ENCODE results near the gene EIF4G1. TPM values are rescaled to one million over a fixed set of nuclear protein-coding genes. Genes with fewer than 3 reads are reported as not detected.
A peak's percentile ranks its signal among the peaks of the same experiment; 100 is the strongest.

EIF4G1 gene
- total and polyA plus RNA-seq, 7 donors, result 395 to 787 (median 628) TPM

- peak overlapping the region; percentile 80 for H3K4me3 ChIP-seq
- no peak for ATAC-seq
Observed at GRCh38 chr3:184316792-184317191, 2.4 kb downstream of the EIF4G1 start.

GRCh38 chr3:184317201-184317600 lies 2.8 kb downstream of the EIF4G1 start:
- Histone ChIP-seq H3K27me3 (ENCODE audit: insufficient read depth in 3 of 3, low read length in 2 of 3) (no peaks in the 10 kb centered on the region), H3K36me3 (ENCODE audit: insufficient read depth in 1 of 2, low read depth in 1 of 2) (peaks cover 11 to 49% of the 10 kb centered on the region in 2 donors), H3K27ac (peak overlapping the region; percentile 96), H3K4me3 (peak overlapping the region; percentile 80), H3K4me1 (peaks cover 57% of the 10 kb centered on the region), H3K9me3 (no peaks in the 10 kb centered on the region)
- TF ChIP-seq, protein P1, sequence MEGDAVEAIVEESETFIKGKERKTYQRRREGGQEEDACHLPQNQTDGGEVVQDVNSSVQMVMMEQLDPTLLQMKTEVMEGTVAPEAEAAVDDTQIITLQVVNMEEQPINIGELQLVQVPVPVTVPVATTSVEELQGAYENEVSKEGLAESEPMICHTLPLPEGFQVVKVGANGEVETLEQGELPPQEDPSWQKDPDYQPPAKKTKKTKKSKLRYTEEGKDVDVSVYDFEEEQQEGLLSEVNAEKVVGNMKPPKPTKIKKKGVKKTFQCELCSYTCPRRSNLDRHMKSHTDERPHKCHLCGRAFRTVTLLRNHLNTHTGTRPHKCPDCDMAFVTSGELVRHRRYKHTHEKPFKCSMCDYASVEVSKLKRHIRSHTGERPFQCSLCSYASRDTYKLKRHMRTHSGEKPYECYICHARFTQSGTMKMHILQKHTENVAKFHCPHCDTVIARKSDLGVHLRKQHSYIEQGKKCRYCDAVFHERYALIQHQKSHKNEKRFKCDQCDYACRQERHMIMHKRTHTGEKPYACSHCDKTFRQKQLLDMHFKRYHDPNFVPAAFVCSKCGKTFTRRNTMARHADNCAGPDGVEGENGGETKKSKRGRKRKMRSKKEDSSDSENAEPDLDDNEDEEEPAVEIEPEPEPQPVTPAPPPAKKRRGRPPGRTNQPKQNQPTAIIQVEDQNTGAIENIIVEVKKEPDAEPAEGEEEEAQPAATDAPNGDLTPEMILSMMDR (IDR thresholded peaks at IDR 0.05), result no peak
- DNase-seq, result peak in 1 of 2 donors; percentile 36
- intact Hi-C loops (cut with DNase I), result loop anchor here in 1 of 2 donors (5.0 kb wide), 1 partner anchor 140 kb away; no protein-coding TSS in a partner anchor
- WGBS, 3 donors, result 53 to 65% (median 56%) methylated on average over 5 of the region's 5 CpGs
- ATAC-seq, result no peak

More at GRCh38 chr3:184316792-184317191, 2.4 kb downstream of the EIF4G1 start:
- Histone ChIP-seq H3K27me3 (ENCODE audit: insufficient read depth in 3 of 3, low read length in 2 of 3) (no peaks in the 10 kb centered on the region), H3K27ac (peak overlapping the region; percentile 96), H3K4me1 (peaks cover 53% of the 10 kb centered on the region), H3K36me3 (ENCODE audit: insufficient read depth in 1 of 2, low read depth in 1 of 2) (peaks cover 11 to 45% of the 10 kb centered on the region in 2 donors), H3K9me3 (no peaks in the 10 kb centered on the region)
- no peak for DNase-seq
- 70 to 80% (median 75%) methylated on average over 7 of the region's 7 CpGs for WGBS, 3 donors
- TF ChIP-seq, protein P1 (IDR thresholded peaks at IDR 0.05), result no peak
- intact Hi-C loops (cut with DNase I), result loop anchor here in 1 of 2 donors (5.0 kb wide), 1 partner anchor 139 kb away; no protein-coding TSS in a partner anchor

DNA sequence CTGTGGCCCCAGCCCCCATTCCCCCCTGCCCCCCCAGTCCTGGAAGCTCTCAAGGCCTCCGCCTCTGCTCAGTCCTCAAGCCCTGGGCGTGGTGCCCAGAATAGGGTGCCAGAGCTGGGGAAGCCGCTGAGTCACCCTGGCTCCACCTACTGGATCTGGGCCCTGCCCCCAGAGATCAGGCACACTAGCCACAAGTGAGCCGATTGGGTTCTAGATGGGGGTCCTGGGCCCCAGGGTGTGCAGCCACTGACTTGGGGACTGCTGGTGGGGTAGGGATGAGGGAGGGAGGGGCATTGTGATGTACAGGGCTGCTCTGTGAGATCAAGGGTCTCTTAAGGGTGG lies 5.7 kb downstream of the EIF4G1 start:
- ATAC-seq, result peak; percentile 85 to 87 (median 86)
- intact Hi-C loops (cut with DNase I), result no loop called here
- Histone ChIP-seq H3K4me3 (peak overlapping the region; percentile 71), H3K27ac (peak overlapping the region; percentile 90), H3K36me3 (ENCODE audit: insufficient read depth in 1 of 2, low read depth in 1 of 2) (peaks cover 26 to 78% of the 10 kb centered on the region in 2 donors), H3K4me1 (peaks cover 80% of the 10 kb centered on the region), H3K9me3 (no peaks in the 10 kb centered on the region), H3K27me3 (ENCODE audit: insufficient read depth in 3 of 3, low read length in 2 of 3) (no peaks in the 10 kb centered on the region)
- DNase-seq, result peak; percentile 98 to 99
- 1 to 10% (median 4%) methylated on average over 4 of the region's 4 CpGs for WGBS, 3 donors
- TF ChIP-seq, protein P1 (IDR thresholded peaks at IDR 0.05), result no peak

DNA sequence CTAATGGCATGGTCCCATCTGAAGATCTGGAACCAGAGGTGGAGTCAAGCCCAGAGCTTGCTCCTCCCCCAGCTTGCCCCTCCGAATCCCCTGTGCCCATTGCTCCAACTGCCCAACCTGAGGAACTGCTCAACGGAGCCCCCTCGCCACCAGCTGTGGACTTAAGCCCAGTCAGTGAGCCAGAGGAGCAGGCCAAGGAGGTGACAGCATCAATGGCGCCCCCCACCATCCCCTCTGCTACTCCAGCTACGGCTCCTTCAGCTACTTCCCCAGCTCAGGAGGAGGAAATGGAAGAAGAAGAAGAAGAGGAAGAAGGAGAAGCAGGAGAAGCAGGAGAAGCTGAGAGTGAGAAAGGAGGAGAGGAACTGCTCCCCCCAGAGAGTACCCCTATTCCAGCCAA lies 7.3 kb downstream of the EIF4G1 start:
- Histone ChIP-seq H3K4me3 (peak overlapping the region; percentile 71), H3K9me3 (no peaks in the 10 kb centered on the region), H3K27me3 (ENCODE audit: insufficient read depth in 3 of 3, low read length in 2 of 3) (no peaks in the 10 kb centered on the region), H3K27ac (peak overlapping the region; percentile 90), H3K36me3 (ENCODE audit: insufficient read depth in 1 of 2, low read depth in 1 of 2) (peaks cover 28 to 86% of the 10 kb centered on the region in 2 donors), H3K4me1 (peaks cover 70% of the 10 kb centered on the region)
- intact Hi-C loops (cut with DNase I), result no loop called here
- DNase-seq, result no peak
- 45 to 70% (median 49%) methylated on average over 5 of the region's 5 CpGs for WGBS, 3 donors
- ATAC-seq, result no peak
- TF ChIP-seq, protein P1 (IDR thresholded peaks at IDR 0.05), result no peak
